CD1c-positive myeloid dendritic cell (primary cell): ENCODE data around the gene ZNF37A.
"Not testable (repeated sequence)": the region's sequence is repeated elsewhere in the genome, so short reads cannot be mapped to it uniquely, and the experiment has no call there.

Experiments
- DNase-seq: peaks from one replicate; pipeline ENCODE4 v3.0.0-alpha.2; 2016; ENCODE audit errors: extremely low spot score

Gene ZNF37A

DNA sequence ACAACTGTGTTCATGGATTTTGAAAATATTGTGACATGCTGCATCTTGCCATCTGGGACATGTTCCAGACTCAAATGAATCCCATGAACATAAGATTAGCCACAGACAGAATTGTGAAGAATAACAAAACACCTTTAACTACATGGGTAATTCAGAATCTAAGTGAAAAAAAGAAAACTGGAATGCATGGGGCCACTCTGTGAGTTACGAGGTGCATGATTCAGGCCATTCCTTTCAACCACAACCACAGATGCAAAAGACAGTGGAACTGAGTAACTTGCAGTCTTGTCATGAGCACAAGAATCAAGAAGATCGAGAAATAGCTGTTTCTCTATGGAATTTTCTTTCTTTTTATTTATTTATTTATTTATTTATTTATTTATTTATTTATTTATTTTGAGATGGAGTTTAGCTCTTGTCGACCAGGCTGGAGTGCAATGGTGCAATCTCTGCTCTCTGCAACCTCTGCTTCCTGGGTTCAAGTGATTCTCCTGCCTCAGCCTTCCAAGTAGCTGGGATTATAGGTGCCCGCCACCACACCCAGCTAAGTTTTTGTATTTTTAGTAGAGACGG, 56.8 kb downstream of the ZNF37A start:
- DNase-seq = not testable (repeated sequence)

DNA sequence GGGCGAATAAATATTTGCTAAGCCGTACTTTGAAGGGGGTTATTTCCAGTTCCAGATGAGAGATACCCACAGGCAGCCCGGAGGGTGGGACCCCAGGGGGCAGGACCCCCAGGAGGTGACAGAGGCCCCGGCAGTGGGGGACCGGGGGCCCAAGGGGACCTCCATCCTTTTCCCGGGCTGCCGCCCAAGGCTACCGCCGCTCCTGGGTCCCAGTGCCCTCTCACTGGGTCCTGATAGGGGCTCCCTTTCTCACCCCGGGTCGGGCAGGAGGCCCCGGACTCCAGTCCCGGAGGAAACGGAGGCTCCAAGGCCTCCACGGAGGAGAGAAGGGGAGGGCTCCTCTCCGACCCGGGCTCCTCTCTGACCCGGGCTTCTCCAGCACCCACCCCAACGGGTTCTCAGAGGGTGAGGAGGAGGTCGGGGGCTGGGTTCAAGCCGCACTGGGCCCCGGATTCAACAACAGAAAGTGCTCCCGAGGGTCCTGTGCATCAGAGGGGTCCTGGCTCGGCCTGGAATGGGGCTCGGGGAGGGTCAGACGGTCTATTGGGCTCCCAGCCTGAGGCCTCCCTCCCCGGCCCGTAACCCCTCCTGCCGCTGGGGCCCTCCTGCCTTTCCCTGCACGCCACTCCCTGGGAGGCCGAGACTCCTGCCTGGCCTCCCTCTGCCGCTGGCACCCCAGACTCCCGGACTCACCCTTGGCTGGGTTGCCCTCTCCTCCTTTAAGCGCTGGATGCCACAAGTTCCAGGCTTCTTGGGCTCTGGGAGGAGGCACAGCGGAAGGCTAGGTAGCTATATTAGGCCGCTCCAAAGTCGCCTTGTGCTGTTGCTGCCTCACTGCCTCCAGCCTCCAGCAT, 62.5 kb downstream of the ZNF37A start:
- DNase-seq = no peak

DNA sequence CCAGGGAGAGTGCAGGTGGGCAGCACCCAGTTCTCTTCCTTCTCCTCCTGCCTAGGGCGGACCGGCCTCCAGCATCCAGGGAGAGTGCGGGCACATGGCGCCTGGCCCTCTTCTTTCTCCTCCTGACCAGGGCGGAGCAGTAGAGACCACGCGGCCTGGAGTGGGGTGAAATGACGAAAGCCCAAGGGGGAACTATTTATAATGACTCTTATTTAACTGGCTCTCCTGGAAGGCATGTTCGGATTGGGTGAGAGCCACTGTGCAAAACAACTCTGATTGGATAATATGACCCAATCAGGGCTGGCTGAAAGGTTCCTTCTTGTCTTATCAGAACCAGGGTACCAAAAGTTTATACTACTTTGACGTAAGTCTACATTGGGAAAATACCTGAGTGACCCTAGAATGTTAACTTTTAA, 63.1 kb downstream of the ZNF37A start:
- no peak for DNase-seq

DNA sequence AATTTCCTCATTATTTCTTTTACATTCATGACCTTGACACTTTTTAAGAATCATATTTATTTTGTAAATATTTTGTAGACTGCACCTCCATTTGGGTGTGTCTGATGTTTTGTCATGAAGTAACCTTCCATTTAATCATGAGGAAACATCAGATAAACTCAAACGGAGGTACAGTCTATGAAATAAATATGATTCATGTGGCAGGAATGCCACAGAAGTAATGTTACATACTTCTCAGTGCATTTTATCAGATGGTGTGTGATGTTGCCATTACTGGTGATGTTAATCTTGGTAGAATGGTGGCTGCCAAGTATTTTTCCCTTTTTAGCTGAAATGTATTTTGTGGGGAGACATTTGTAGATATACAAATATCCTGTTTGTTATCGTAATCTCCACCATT, 64.9 kb downstream of the ZNF37A start:
- DNase-seq = no peak

DNA sequence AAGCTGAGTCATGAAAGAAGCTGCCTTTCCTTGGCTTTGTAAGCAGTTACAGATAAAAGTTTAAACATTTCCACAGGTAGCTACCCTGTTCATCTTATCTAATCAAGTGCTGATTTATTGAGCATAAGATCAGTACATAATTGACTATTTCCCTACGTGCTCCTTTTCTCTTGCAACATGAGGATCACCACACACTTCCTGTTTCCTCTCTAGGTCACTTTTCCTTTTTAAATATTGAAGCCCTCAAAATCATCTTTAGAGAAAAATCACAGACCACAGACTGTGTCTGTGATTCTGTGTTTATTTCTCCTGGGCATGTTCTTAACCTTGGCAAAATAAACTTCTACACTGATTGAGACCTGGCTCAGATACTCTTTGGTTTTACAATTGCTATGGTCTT, 69.5 kb downstream of the ZNF37A start:
- DNase-seq = no peak

DNA sequence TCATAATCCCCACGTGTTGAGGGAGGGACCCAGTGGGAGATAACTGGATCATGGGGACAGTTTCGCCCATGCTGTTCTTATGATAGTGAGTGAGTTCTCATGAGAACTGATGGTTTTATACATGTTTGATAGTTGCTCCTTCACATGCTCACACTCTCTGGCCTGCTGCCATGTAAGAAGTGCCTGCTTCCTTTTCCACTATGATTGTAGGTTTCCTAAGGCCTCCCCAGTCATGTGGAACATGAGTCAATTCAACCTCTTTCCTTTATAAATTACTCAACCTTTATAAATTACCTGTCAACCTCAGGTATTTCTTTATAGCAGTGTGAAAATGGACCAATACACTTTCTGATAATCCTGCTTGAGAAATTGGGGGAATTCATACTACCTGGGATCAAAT, 80.2 kb downstream of the ZNF37A start:
- no peak for DNase-seq

DNA sequence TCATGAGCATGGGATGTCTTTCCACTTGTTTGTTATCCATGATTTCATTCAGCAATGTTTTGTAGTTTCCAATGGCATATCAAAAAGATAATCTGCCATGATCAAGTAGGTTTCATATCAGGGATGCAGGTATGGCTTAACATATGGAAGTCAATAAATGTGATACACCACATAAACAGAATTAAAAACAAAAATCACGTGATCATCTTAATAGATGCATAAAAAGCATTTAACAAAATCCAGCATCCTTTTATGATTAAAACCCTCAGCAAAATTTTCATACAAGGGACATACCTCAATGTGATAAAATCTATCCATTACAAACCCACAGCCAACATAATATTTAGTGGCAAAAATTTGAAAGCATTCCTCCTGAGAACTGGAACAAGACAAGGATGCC, 90.3 kb downstream of the ZNF37A start:
- no peak for DNase-seq
